Measurements from ENCODE around the gene ARHGAP26. TPM values are rescaled to one million over a fixed set of nuclear protein-coding genes. Genes with fewer than 3 reads are reported as not detected.
A peak's percentile ranks its signal among the peaks of the same experiment; 100 is the strongest.

Gene ARHGAP26
- total RNA-seq, 1 donor from 2014 or later = 35.4 TPM

- H3K4me3 ChIP-seq = no peak overlapping the region
- peak overlapping the region; percentile 33 for H3K27ac ChIP-seq
- H3K9me3 ChIP-seq = no peaks in the 10 kb centered on the region
- intact Hi-C loops (cut with DNase I) = no loop called here
- no peak for TF ChIP-seq CTCF (IDR thresholded peaks at IDR 0.05)
- H3K4me1 ChIP-seq = peaks cover 20% of the 10 kb centered on the region
- H3K36me3 ChIP-seq = no peaks in the 10 kb centered on the region
- ATAC-seq (peak; percentile 92), DNase-seq (no peak)
- H3K27me3 ChIP-seq = no peaks in the 10 kb centered on the region
Observed at GRCh38 chr5:142798099-142798770, 28.1 kb downstream of the ARHGAP26 start.

- Histone ChIP-seq H3K27ac (peak overlapping the region; percentile 31), H3K36me3 (no peaks in the 10 kb centered on the region), H3K9me3 (no peaks in the 10 kb centered on the region), H3K4me1 (peaks cover 20% of the 10 kb centered on the region), H3K27me3 (no peaks in the 10 kb centered on the region), H3K4me3 (no peak overlapping the region)
- ATAC-seq (no peak), DNase-seq (no peak)
- no peak for TF ChIP-seq CTCF (IDR thresholded peaks at IDR 0.05)
- intact Hi-C loops (cut with DNase I) = no loop called here
Observed at GRCh38 chr5:142800776-142801494, 30.8 kb downstream of the ARHGAP26 start.

- Histone ChIP-seq H3K36me3 (no peaks in the 10 kb centered on the region), H3K4me1 (peaks cover 19% of the 10 kb centered on the region), H3K27ac (no peak overlapping the region), H3K27me3 (no peaks in the 10 kb centered on the region), H3K4me3 (no peak overlapping the region), H3K9me3 (no peaks in the 10 kb centered on the region)
- intact Hi-C loops (cut with DNase I) = no loop called here
- no peak for TF ChIP-seq CTCF (IDR thresholded peaks at IDR 0.05)
- DNase-seq (no peak), ATAC-seq (no peak)
Observed at GRCh38 chr5:142801495-142801871, 31.3 kb downstream of the ARHGAP26 start.

- TF ChIP-seq CTCF (IDR thresholded peaks at IDR 0.05) = no peak
- intact Hi-C loops (cut with DNase I) = no loop called here
- DNase-seq (no peak), ATAC-seq (peak; percentile 79)
- Histone ChIP-seq H3K27me3 (no peaks in the 10 kb centered on the region), H3K9me3 (no peaks in the 10 kb centered on the region), H3K4me1 (peaks cover 26% of the 10 kb centered on the region), H3K4me3 (no peak overlapping the region), H3K36me3 (no peaks in the 10 kb centered on the region), H3K27ac (peak overlapping the region; percentile 71)
Observed at GRCh38 chr5:142803428-142804125, 33.4 kb downstream of the ARHGAP26 start.

GRCh38 chr5:142805339-142805738 is 35.2 kb downstream of the ARHGAP26 start:
- DNase-seq (no peak), ATAC-seq (no peak)
- Histone ChIP-seq H3K4me3 (no peak overlapping the region), H3K27me3 (no peaks in the 10 kb centered on the region), H3K9me3 (no peaks in the 10 kb centered on the region), H3K36me3 (no peaks in the 10 kb centered on the region), H3K27ac (no peak overlapping the region), H3K4me1 (peaks cover 26% of the 10 kb centered on the region)
- no peak for TF ChIP-seq CTCF (IDR thresholded peaks at IDR 0.05)
- intact Hi-C loops (cut with DNase I) = no loop called here
